GM19372 (cell line): ENCODE measurements around the gene C4orf36.
"Not testable (repeated sequence)": the region's sequence is repeated elsewhere in the genome, so short reads cannot be mapped to it uniquely, and the experiment has no call there.

Experiments
- ATAC-seq: cut with Tn5 transposase; IDR thresholded peaks from one replicate; pipeline ENCODE4 v1.9.1; 2021; ENCODE audit warnings: mild to moderate bottlenecking, low read depth, moderate library complexity; ENCODE audit not compliant: unreplicated experiment

C4orf36 gene

DNA sequence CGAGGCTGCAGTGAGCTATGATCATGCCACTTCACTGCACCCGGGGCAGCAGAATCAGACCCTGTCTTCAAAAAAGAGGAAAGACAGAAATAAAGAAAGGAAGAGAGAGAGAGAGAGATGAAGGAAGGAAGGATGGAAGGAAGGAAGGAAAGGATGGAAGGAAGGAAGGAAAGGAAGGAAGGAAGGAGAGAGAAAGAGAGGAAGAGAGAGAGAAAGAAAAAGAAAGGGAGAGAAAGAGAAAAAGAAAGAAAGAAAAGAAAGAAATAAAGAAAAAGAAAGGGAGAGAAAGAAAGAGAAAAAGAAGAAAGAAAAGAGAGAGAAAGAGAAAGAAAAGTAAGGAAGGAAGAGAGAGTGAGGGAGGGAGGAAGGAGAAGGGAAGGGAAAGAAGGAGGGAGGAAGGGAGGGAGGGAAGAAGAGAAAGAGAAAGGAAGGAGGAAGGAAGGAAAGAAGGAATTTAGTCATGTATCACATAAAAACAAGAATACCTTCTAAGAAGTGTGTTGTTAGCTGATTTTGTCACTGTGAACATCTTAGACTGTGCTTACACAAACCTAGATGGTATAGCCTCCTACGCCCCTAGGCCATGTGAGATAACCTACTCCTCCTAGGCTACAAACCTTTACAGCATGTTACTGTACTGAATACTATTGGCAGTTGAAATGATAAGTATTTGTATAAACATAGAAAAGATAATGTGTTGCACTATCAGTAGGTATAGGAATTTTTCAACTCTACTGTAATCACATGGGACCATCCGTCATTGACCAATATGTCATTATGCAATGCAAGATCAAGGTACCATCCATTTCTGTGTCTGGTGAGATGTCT lies 25.2 kb upstream of the C4orf36 start:
- ATAC-seq, result no peak

DNA sequence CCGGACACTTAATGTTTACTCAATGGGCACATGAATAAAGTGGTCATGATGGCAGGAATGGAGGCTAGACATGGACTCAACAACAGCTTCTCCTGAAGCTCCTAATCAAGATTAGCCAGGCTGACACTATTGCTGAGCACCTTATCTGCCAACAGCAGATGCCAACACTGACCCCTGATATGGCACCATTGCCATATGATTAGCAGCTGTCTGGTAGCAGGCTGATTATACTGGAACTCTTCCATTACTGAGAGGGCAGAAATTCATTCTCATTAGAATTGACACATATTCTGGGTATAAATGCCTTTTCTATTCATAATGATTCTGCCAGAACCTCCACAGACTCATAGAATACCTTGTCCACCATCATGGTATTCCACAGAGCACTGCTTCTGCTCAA lies 24.2 kb upstream of the C4orf36 start:
- no peak for ATAC-seq

DNA sequence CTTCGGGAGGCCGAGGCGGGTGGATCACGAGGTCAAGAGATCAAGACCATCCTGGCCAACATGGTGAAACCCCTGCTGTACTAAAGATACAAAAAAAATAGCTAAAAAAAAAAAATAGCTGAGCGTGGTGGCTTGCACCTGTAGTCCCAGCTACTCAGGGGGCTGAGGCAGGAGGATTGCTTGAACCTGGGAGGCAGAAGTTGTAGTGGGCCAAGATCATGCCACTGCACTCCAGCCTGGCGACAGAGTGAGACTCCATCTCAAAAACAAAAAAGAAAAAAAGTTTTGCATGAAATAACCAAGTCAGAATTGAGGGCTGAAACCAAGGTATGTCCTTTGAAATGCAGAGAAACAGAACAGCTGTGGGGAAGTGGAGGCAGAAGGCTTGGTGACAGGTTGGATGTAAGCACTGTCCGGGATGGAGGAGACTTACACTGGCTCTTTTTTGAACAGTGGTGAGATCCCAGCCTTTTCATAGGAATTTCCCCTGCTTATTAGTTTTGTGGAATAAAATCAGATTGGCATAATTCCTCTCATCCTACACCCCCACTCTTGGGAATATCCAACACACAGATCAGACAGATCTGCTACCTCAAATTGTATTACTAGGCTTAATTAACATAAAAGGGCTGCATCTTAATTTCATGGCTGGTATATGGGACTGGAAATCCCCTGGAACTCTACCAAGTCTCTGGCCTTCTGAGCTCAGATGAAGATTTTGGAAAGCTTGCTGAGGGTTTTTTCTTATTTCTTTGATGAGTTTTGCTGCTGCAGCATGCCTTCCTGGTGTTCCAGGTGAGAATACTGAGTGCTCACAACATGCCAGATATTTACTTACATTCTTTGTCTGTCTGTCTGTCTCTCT lies 18.8 kb upstream of the C4orf36 start:
- ATAC-seq, result no peak

DNA sequence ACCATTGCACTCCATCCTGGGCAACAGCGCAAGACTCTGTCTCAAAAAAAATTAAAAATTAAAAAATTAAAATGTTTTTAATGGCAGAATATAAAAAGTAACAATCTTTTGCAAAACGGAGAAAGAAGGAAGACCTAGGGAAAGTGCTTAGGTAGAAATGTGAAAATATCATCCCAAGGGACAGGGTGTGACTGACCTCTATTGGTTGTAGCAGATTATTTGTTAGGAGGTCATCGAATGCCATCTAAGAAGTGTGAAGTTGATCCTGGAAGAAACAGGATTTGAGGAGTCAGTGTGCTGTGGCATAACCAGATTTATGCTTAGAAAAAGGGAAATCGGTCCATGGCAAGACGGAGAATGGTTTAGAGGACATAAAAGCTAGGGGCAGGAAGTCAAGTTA lies 18.1 kb upstream of the C4orf36 start:
- ATAC-seq, result no peak

DNA sequence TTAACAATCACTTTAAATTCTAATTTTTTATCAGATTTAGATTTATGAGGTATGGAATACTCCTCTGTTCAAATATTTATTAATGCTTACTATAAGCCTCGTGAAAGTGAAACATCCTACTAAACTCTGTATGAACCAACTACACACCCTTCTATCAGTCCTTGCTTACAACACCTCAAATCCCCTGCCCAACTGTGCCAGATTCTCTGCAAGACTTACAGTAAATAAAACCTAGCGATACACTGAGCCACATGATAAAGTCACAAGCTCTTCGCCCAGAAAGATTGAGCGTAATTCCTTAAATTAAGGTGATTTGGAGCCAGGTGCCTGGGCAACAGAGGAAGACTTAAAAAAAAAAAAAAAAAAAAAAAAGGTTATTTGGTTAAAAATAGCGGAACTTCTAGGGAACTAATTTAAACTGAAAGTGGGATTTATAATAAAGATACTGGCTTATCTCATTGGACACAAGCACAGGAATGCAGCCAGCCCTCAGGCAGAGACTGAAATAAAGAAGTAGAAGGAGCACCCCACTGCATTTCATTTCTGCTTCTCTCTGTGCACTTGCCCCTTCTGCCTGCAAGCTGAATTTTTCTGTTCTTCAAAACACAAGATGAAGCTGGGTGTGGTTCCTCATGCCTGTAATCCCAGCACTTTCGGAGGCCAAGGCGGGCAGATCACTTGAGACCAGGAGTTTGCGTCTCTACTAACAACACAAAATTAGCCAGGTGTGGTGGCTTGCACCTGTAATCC lies 17.5 kb upstream of the C4orf36 start:
- ATAC-seq, result no peak

DNA sequence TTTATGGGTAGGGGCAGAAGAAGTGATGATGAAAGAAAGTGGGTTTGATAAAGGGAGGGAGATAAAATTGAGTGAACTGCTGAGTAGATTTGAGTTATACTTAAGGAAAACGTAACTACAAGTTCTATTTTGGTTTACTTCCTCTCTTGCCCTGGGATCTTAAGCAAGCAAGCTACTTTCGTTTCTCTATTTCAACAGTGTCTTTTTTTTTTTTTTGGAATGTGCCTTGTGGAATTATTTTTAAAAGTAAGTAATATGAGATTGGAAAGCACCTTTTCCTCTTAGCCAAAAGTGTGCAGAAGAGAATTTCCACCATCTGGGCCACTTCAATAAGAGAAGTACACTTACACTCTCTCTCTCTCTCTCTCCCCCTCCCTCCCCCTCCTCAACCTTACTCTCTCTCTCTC lies 16.0 kb upstream of the C4orf36 start:
- no peak for ATAC-seq

DNA sequence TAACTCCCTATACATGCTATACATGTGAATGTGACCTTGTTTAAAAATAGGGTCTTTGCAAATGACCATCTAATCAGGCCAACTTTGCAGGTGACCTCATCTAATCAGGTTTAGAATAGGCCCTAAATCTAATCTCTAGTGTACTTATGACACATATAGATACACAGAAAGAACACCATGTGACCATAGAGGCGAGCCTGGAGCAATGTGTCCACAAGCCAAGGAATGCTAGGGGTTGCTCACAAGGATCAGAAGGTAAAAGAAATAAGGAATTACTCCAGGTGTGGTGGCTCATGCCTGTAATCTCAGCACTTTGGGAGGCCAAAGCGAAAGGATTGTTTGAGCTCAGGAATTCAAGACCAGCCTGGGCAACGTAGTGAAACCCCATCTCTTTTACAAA lies 9.6 kb upstream of the C4orf36 start:
- ATAC-seq, result no peak

DNA sequence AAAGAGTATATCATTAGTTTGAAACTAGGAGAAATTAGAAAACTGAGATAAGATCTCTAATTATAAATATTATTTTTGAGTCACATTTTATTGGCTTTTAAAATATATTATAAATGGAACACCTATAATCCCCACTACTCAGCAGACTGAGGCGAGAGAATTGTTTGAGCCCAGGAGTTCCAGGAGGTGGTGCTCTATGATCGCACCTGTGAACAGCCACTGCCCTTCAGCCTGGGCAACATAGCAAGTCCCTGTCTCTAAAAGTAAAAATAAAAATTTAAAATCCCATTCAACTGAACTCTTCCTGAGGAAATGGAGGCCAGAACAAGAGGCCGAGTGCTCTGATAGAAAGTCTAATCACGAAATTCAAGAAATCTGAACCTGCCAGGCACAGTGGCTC lies 6.3 kb upstream of the C4orf36 start:
- ATAC-seq, result no peak

DNA sequence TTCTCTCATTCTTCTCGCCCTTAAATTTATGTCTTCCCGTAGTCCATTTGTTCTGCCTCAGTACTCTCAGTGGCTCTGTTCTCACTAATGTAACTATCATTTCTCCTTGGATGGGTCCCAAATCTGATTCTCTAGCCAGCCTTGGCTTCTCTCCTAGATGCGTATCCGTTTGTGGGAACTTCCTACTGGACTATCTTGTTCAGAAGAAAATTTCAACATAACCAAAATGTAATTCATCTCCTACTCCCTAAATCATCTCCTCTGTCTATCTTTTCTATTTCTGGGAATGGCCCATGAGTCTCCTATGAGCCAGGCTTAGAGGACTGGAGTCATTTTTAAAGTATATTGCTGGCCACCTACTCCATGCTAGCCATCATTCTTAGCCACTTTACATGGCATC lies 4.4 kb upstream of the C4orf36 start:
- ATAC-seq, result no peak

DNA sequence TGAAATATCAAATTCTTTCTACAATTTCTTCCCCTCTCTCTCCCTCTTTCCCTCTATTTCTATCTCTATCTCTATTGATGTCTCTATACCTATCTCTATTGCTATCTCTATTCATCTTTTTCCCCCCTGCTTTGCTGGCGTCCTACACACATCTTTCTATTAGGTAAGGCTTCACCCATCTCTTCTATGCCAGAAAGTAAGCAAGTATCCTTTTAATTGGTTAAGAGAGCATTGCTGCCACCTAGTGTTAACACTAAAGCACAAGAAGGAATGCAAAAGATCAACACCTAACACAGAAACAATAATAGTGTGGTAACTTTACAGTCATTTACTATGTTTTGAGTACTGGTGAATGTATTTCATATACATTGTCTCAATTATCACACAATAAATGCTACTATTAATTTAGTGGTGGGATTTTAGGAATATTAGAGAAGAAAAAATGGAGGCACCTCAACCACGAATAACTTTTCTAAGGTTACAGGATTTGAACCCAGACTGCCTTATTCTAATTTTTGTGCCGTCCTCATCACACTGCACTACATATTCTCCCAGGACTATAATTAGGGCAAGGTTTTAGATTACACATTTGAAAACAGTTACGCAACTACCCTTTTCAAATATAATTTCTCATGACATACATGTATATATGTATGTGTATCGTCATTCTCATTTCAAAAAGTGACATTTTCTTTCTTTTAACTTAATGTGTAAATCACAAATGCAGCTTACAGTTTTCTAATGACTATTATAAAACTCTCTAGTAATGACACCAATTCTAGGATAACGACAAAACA lies 3.7 kb upstream of the C4orf36 start:
- no peak for ATAC-seq

DNA sequence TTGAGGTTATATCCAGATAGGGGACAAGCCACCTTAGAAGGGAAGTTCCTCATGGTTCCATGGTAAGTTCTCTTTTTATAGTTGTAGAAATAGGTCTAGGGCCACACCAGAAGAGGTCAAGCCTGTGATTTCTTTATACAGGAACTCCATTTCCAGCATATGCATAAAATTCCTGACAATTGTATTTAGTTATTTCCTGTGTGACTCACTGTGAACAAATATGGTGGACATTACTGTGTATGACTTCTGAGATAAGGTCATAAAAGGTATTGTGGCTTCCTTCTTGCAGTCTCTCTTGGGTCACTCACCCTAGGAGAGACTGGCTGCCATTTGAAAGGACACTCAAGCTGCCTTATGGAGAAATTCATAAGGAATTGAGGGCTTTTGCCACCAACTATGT lies 2.2 kb upstream of the C4orf36 start:
- no peak for ATAC-seq

DNA sequence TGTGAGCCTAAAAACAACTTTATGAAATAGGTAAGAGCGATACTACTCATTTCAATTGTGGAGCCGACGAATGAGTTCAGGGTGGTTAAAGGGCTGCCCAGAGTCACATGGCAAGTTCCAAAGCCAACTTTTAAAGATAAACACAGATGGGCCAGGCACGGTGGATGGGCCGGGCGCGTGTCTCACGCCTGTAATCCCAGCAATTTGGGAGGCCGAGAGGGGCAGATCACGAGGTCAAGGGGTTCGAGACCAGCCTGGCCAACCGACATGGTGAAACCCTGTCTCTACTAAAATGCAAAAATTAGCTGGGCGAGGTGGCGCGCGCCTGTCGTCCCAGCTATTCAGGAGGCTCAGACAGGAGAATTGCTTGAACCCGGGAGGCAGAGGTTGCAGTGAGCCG lies 914 bp upstream of the C4orf36 start:
- ATAC-seq, result no peak

DNA sequence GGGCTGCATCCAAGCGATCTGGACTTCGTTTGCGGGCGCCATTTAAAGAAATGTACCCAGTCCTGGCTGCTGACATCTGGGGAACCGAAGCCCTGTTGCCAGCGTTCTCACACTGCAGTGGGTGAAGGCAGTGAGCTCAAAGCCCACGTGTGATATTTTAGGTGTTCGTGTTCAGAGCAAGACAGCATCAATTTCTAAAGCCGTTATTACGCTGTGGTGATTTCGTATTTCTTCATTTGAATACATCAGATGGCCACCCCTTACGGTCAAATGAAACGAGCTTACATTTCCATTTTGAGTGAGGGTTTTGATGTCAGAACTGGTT lies 376 bp upstream of the C4orf36 start:
- ATAC-seq, result peak; percentile 21

DNA sequence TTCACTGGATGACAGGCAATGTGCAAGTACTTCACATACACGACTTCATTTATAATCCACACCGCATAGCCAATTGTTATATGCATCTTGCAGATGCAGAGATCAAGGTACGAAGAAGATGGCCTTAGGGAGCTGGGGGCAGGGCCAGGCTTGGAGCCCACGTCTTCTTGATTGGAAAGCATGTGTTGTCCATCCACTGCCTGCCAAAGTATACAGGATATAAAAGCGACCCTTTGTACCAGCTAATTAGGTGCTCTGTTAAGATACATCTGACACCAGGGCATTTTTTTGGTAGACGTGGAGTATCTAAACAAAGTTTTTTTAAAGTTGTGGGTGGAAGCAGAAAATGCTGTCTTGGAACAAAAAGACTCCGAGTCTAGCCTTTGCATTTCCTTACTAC lies 1.4 kb downstream of the C4orf36 start:
- no peak for ATAC-seq

DNA sequence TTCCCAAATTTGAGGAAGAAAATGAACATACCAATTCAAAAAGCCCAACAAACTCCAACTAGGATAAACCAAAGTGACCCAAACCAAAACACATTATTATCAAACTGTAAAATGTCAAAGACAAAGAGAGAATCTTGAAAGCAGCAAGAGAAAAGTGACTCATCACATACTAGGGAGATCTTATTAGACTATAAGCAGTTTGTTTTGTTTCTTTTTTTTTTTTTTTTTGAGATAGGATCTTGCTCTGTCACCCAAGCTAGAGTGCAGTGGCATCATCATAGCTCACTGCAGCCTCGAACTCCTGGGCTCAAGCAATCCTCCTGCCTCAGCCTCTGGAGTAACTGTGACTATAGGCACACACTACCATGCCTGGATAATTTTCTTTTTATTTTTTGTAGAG lies 12.6 kb downstream of the C4orf36 start:
- ATAC-seq, result no peak

DNA sequence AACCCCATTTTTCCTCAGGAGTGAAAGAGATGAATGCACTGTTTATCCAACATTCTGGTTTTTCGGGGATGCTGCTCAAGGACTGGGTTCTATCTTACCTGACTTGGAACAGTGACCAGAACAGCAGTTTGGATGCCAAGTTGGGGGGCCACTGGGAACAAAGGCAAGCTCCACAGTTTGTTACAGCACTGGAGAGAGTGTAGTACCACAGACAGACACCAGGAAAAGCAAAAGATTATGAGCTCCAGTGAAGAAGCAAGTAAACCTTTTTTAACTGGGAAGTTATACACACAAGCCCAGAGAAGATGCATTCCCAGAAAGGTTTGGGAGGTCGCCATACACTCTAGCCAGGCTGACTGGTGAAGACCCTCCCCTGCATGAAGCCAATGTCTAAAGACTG lies 13.6 kb downstream of the C4orf36 start:
- ATAC-seq, result no peak

DNA sequence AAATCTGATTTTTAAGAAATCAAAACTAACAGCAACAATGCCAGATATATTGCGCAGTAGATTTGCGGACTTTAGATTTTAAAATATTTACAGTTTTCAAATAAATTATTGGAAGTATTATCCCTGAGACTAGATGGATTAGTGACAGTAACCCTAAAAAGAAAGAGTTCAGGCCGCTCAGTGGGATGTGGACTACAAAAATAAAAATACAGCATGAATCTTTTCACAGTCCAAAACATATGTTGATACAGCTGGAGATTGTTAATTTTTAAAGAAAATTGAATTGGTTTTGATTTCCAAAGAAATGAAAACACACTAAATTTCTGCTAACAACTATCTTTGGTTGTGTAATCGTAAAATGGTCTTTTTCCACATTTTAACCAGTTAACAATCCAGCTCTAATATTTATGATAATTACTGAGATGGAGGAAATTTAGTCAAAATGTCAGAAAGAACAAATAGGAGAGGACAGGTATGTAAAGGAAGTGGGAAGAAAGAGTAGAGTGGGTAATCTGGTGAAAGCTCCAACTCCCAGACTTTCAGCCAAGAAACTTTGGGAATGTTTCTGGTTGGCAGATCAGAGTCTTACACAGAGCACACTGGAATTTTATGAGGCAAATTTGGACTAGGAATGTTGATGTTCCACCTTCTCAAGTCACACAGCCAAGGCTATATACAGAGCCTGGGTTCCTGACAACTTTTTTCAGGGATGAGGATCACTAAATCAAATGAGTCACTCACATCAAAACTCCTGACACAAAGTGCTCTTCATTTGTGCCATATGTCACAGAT lies 15.1 kb downstream of the C4orf36 start:
- no peak for ATAC-seq

DNA sequence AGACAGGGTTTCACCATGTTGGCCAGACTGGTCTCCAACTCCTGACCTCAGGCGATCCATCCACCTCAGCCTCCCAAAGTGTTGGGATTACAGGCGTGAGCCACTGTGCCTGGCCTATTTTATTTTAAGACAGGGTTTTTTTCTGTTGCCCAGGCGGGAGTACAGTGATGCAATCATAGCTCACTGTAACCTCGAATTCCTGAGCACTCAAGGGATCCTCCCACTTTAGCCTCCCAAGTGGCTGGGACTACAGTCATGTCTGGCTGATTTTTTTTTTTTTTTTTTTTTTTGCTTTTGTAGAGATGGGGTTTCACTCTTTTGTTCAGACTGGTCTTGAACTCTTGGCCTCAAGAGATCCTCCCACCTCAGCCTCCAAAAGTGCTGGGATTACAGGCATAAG lies 16.8 kb downstream of the C4orf36 start:
- ATAC-seq, result not testable (repeated sequence)

DNA sequence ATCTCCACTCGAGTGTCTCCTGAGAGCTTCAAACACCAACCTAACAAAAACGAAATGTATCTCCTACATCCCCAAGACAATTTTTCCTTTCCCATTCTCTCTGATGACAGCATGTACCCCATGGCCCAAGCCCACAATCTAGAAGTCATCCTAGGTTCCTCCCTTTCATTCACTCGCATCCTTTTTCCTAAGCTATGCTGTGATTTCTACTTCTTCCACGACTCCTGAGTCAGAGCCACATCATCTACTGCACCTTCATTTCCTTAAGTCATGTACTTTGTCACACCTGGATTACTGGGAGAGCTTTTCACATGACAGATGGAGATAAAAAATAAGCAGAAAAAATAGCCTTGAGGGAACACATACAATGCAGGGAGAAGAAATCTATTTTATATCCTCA lies 20.1 kb downstream of the C4orf36 start:
- no peak for ATAC-seq
